HepG2 (cell line): ENCODE results near the gene SLC28A1. TPM values are rescaled to one million over a fixed set of nuclear protein-coding genes. Genes with fewer than 3 reads are reported as not detected.
A peak's percentile ranks its signal among the peaks of the same experiment; 100 is the strongest.

Experiments
- ATF1 ChIP-seq: IDR thresholded peaks from 2 replicates; pipeline ENCODE4 v1.6.1; 2016; ENCODE audit warnings: mild to moderate bottlenecking, control low read depth
- DPF2 ChIP-seq: sonication (generic); formaldehyde crosslinking; IDR thresholded peaks from 2 replicates; pipeline ENCODE4 v1.4.0; 2020; ENCODE audit warnings: mild to moderate bottlenecking, low read depth, missing genetic modification reagents, borderline replicate concordance
- E2F1 ChIP-seq: sonication (generic); formaldehyde crosslinking; IDR thresholded peaks from 2 replicates; pipeline ENCODE4 v1.5.0; 2020; ENCODE audit warnings: missing genetic modification reagents
- ERF ChIP-seq: IDR thresholded peaks from 2 replicates; pipeline ENCODE4 v1.6.1; 2018; ENCODE audit warnings: missing biosample characterization, missing genetic modification reagents
- HDAC1 ChIP-seq: sonication (generic); formaldehyde crosslinking; IDR thresholded peaks from 2 replicates; pipeline ENCODE4 v1.5.1; 2020; ENCODE audit warnings: mild to moderate bottlenecking, missing genetic modification reagents
- KLF11 ChIP-seq: IDR thresholded peaks from 2 replicates; pipeline ENCODE4 v1.6.1; 2016; ENCODE audit warnings: missing compliant biosample characterization
- MEIS1 ChIP-seq: sonication (generic); formaldehyde crosslinking; IDR thresholded peaks from 2 replicates; pipeline ENCODE4 v1.9.0; 2021; ENCODE audit warnings: mild to moderate bottlenecking, missing genetic modification reagents, moderate library complexity, borderline replicate concordance
- MYC ChIP-seq: sonication (generic); formaldehyde crosslinking; IDR thresholded peaks from 2 replicates; pipeline ENCODE4 v1.9.0; 2021; ENCODE audit warnings: missing genetic modification reagents, borderline replicate concordance
- NKX3-1 ChIP-seq: sonication (generic); formaldehyde crosslinking; IDR thresholded peaks from 2 replicates; pipeline ENCODE4 v1.5.0; 2020; ENCODE audit warnings: missing genetic modification reagents
- RFXANK ChIP-seq: IDR thresholded peaks from 2 replicates; pipeline ENCODE4 v1.6.1; 2016
- SIX1 ChIP-seq: sonication (generic); formaldehyde crosslinking; IDR thresholded peaks from 2 replicates; pipeline ENCODE4 v1.4.0; 2020; ENCODE audit warnings: missing genetic modification reagents, borderline replicate concordance
- TBX3 ChIP-seq: fragments of 450-650 bp; IDR thresholded peaks from 2 replicates; pipeline ENCODE4 v1.6.1; 2017; ENCODE audit warnings: antibody characterized with exemption, mild to moderate bottlenecking, inconsistent platforms, borderline replicate concordance
- ZBTB43 ChIP-seq: sonication (generic); formaldehyde crosslinking; conservative IDR thresholded peaks from 2 replicates; pipeline ENCODE4 v1.4.0; 2020; ENCODE audit warnings: missing genetic modification reagents
- ZNF282 ChIP-seq: fragments of 450-650 bp; IDR thresholded peaks from 2 replicates; pipeline ENCODE4 v1.6.1; 2018; ENCODE audit not compliant: partially characterized antibody
- ZNF431 ChIP-seq: sonication (generic); formaldehyde crosslinking; IDR thresholded peaks from 2 replicates; pipeline ENCODE4 v1.9.0; 2022; ENCODE audit warnings: missing genetic modification reagents, low read depth, mild to moderate bottlenecking, borderline replicate concordance
- ZNF644 ChIP-seq: IDR thresholded peaks from 2 replicates; pipeline ENCODE4 v1.6.1; 2016; ENCODE audit warnings: low read depth
- ZNF703 ChIP-seq: sonication (generic); formaldehyde crosslinking; IDR thresholded peaks from 2 replicates; pipeline ENCODE4 v1.5.1; 2020; ENCODE audit warnings: missing genetic modification reagents, mild to moderate bottlenecking, moderate library complexity, borderline replicate concordance
- polyA plus RNA-seq, 8 experiments: library from polyadenylated mRNA; depleted of rRNA in 3 of 8; stranded (reverse) in 7 of 8; unstranded in 1 of 8; fragments of >200 nt; fragmentation: Illumina TruSeq in 4 of 8; extraction: Trizol in 4 of 8; gene quantifications; 2 replicates each; pipeline versions ENCODE4 v1.2.1 to v1.2.3, GENCODE V29; 2011 to 2016; ENCODE audit warnings: low read depth in 4 of 8, missing spikeins in 1 of 8, mixed read lengths in 1 of 8; ENCODE audit not compliant: insufficient read depth in 1 of 8
- total RNA-seq, 5 experiments: library from RNA; depleted of rRNA; stranded (reverse); fragments of >200 nt; fragmentation: Illumina TruSeq; extraction: Trizol; gene quantifications; 2 replicates each; pipeline ENCODE4 v1.2.3, GENCODE V29; 2016; ENCODE audit warnings: low read depth in 1 of 5
- TF ChIP-seq, protein P1 (sequence below): sonication (generic); formaldehyde crosslinking; IDR thresholded peaks from 2 replicates; pipeline ENCODE4 v1.4.0; 2020; ENCODE audit warnings: mild to moderate bottlenecking, missing genetic modification reagents
- TF ChIP-seq, protein P2 (sequence below): sonication (generic); formaldehyde crosslinking; IDR thresholded peaks from 2 replicates; pipeline ENCODE4 v1.5.1; 2020; ENCODE audit warnings: missing genetic modification reagents, mild to moderate bottlenecking, borderline replicate concordance
- TF ChIP-seq, protein P3 (sequence below): sonication (generic); formaldehyde crosslinking; IDR thresholded peaks from 2 replicates; pipeline ENCODE4 v1.8.0; 2023; ENCODE audit warnings: mild to moderate bottlenecking, missing genetic modification reagents
- TF ChIP-seq, protein P4 (sequence below): sonication (generic); formaldehyde crosslinking; IDR thresholded peaks from 2 replicates; pipeline ENCODE4 v1.4.0; 2020; ENCODE audit warnings: missing genetic modification reagents

Gene SLC28A1
- total and polyA plus RNA-seq, 2 of the 13 experiments (the other 11 are each of a cell fraction or from before 2014, with no cell fraction given), result 0.31 to 5.8 TPM

- peak; percentile 84 for TF ChIP-seq ERF
- no peak for TF ChIP-seq ZNF703
- TF ChIP-seq MEIS1 (CRISPR knock-in tag), result 0 out of 2 replicates have a peak, but pooled peaks have one; percentile 89
- TF ChIP-seq RFXANK (CRISPR knock-in tag), result peak; percentile 64; the same call in 1 of the 2 replicates
- TF ChIP-seq ATF1 (CRISPR knock-in tag), result no peak
- no peak for TF ChIP-seq ZNF282
- TF ChIP-seq ZBTB43 (CRISPR knock-in tag), result no peak
- TF ChIP-seq, protein P1, sequence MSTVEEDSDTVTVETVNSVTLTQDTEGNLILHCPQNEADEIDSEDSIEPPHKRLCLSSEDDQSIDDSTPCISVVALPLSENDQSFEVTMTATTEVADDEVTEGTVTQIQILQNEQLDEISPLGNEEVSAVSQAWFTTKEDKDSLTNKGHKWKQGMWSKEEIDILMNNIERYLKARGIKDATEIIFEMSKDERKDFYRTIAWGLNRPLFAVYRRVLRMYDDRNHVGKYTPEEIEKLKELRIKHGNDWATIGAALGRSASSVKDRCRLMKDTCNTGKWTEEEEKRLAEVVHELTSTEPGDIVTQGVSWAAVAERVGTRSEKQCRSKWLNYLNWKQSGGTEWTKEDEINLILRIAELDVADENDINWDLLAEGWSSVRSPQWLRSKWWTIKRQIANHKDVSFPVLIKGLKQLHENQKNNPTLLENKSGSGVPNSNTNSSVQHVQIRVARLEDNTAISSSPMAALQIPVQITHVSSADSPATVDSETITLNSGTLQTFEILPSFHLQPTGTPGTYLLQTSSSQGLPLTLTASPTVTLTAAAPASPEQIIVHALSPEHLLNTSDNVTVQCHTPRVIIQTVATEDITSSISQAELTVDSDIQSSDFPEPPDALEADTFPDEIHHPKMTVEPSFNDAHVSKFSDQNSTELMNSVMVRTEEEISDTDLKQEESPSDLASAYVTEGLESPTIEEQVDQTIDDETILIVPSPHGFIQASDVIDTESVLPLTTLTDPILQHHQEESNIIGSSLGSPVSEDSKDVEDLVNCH, result no peak
- TF ChIP-seq, protein P2, sequence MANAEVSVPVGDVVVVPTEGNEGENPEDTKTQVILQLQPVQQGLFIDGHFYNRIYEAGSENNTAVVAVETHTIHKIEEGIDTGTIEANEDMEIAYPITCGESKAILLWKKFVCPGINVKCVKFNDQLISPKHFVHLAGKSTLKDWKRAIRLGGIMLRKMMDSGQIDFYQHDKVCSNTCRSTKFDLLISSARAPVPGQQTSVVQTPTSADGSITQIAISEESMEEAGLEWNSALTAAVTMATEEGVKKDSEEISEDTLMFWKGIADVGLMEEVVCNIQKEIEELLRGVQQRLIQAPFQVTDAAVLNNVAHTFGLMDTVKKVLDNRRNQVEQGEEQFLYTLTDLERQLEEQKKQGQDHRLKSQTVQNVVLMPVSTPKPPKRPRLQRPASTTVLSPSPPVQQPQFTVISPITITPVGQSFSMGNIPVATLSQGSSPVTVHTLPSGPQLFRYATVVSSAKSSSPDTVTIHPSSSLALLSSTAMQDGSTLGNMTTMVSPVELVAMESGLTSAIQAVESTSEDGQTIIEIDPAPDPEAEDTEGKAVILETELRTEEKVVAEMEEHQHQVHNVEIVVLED (CRISPR knock-in tag), result no peak
- TF ChIP-seq SIX1 (CRISPR knock-in tag), result no peak
- TF ChIP-seq DPF2 (CRISPR knock-in tag), result peak; percentile 67; the same call in 1 of the 2 replicates
- TF ChIP-seq, protein P3, sequence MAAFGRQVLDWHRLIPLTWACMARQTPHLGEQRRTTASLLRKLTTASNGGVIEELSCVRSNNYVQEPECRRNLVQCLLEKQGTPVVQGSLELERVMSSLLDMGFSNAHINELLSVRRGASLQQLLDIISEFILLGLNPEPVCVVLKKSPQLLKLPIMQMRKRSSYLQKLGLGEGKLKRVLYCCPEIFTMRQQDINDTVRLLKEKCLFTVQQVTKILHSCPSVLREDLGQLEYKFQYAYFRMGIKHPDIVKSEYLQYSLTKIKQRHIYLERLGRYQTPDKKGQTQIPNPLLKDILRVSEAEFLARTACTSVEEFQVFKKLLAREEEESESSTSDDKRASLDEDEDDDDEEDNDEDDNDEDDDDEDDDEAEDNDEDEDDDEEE (CRISPR knock-in tag), result no peak
- TF ChIP-seq KLF11 (CRISPR knock-in tag), result 0 out of 2 replicates have a peak, but pooled peaks have one; percentile 34
- no peak for TF ChIP-seq E2F1 (CRISPR knock-in tag)
- peak; percentile 27; the same call in 1 of the 2 replicates for TF ChIP-seq TBX3
- TF ChIP-seq NKX3-1 (CRISPR knock-in tag), result no peak
- peak; percentile 38; the same call in 1 of the 2 replicates for TF ChIP-seq MYC (CRISPR knock-in tag)
- TF ChIP-seq ZNF431 (CRISPR knock-in tag), result no peak
- TF ChIP-seq, protein P4, sequence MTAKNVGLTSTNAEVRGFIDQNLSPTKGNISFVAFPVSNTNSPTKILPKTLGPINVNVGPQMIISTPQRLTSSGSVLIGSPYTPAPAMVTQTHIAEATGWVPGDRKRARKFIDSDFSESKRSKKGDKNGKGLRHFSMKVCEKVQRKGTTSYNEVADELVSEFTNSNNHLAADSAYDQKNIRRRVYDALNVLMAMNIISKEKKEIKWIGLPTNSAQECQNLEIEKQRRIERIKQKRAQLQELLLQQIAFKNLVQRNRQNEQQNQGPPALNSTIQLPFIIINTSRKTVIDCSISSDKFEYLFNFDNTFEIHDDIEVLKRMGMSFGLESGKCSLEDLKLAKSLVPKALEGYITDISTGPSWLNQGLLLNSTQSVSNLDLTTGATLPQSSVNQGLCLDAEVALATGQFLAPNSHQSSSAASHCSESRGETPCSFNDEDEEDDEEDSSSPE (CRISPR knock-in tag), result 0 out of 2 replicates have a peak, but pooled peaks have one; percentile 30
- 0 out of 2 replicates have a peak, but pooled peaks have one; percentile 23 for TF ChIP-seq ZNF644 (CRISPR knock-in tag)
- peak; percentile 76 for TF ChIP-seq HDAC1 (CRISPR knock-in tag)
Measured at GRCh38 chr15:84914909-84915605, 30.6 kb downstream of the SLC28A1 start (continued).
